ENCODE data around the gene FARS2.

- no peak for TF ChIP-seq CTCF (conservative IDR thresholded peaks at IDR 0.05; ENCODE audit: low read length)
- TF ChIP-seq EZH2phosphoT487 (IDR thresholded peaks at IDR 0.05; ENCODE audit: borderline replicate concordance, low read depth, low read length), result no peak
These were observed 73.0 kb downstream of the FARS2 start for GRCh38 chr6:5334341-5334740.
